Measurements from ENCODE around the gene C1orf167.

C1orf167 gene, protein sequence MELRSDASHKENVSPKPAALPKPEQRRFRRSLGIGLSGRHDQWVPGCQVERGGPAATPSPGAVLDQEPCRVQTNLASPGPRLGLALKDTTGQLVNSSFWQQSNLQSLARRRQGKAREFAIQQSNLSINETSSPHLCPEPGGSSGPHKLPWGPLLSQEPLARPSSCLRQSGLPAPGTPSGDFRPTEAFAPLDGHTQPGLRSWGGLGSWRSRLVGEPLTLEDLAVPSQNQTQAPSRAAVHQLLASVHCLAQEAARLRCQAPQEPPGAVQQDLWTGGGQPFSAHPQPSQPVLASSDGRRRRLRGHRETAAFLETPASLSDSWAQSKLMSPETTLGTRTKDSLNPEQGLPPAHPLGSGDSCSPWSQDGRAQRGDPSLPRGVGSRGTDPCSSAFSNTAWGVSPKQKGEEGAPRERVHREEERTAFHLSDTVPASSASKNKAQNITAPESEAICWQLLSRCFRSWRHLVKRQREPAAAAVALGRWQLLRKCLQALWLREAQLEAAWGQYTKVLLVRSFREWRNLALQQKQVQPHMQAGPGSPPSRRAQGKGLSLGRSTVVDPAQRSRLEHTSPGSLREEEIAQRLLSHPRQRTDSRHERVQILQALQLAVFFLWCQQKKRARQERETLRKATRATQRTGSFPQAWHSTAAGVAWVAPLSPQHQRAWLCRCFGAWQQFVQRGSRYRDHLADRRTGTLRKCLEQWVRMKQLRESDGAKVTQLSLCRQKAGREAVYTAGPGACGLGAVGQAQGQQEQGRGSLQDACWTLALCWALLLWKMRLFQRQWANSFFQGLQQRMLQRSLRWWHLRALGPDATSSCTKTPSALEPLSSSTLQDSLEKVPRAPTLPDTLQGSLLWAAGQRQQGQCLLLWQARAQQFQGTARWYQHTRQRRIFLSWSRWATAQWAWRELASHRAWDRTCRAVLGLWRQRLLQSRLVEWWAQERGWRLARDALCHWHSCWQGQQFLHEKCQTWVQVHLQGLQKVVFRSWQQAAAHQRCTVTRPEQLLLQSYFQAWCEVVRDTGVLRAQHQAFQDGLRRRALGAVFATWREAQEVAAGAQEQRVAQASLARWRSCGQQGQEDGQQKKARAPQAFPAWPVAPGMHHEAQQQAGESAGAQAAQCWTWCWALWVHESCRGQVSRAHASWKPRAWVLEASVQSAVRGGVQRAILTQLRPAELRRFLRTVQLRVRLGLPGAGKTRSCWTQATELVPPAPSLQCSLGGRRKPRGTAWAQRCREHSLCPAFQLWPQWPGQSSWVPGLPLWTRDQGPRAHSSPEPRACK (N-terminal part only)

DNA sequence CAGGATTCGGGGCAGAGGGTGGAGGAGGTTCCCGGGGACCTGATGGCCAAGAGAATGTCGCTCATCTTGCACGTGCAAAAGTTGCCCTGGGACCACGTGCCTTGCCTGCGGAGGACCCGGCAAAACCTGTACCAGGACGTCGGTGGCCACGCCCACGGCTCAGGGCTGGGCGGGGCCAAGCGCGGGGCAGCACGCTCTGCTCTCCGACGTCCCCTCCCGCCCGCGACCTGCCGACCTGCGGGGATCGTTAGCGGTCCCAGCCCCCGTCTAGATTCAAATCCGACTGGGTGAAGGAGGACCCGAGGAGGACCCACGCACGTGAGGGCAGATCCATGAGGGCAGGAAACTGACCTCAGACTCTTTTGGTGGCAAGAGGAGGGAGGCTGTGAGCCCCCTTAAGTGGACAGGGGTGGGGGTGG, at the start of gene C1orf167:
Gene C1orf167 (plus strand): TSS at position 206 of the 419 bp plus-strand sequence. CDS start 2,208 bp downstream, outside the sequence.
- TF ChIP-seq, protein P1, sequence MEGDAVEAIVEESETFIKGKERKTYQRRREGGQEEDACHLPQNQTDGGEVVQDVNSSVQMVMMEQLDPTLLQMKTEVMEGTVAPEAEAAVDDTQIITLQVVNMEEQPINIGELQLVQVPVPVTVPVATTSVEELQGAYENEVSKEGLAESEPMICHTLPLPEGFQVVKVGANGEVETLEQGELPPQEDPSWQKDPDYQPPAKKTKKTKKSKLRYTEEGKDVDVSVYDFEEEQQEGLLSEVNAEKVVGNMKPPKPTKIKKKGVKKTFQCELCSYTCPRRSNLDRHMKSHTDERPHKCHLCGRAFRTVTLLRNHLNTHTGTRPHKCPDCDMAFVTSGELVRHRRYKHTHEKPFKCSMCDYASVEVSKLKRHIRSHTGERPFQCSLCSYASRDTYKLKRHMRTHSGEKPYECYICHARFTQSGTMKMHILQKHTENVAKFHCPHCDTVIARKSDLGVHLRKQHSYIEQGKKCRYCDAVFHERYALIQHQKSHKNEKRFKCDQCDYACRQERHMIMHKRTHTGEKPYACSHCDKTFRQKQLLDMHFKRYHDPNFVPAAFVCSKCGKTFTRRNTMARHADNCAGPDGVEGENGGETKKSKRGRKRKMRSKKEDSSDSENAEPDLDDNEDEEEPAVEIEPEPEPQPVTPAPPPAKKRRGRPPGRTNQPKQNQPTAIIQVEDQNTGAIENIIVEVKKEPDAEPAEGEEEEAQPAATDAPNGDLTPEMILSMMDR (conservative IDR thresholded peaks at IDR 0.05), result no peak
- TF ChIP-seq ZFX (IDR thresholded peaks at IDR 0.05), result no peak

DNA sequence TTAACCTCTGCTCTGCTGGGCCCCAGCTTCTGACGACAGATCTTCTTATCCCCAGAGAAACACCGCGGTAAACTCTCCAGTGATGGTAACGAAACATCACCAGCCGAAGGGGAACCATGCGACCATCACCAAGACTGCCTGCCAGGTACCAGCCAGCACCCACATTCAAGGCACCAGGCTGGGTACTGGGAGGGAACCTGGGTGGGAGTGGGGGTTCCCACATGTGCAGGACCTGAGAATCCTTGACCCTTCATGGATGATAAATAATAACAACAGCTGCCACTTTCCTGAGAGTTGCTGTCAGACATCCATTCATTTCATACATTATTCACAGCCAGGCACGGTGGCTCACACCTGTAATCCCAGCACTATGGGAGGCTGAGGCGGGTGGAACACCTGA, 49.7 kb upstream of the C1orf167 start:
- no peak overlapping the region for H3K27ac ChIP-seq
- TF ChIP-seq, protein P1 (conservative IDR thresholded peaks at IDR 0.05), result no peak
- no peak for TF ChIP-seq ZFX (IDR thresholded peaks at IDR 0.05)

More for the DNA sequence above, at the start of gene C1orf167:
- peak within 1 kb of the TSS; percentile 9; the same call in 1 of the 2 replicates for H3K27ac ChIP-seq

DNA sequence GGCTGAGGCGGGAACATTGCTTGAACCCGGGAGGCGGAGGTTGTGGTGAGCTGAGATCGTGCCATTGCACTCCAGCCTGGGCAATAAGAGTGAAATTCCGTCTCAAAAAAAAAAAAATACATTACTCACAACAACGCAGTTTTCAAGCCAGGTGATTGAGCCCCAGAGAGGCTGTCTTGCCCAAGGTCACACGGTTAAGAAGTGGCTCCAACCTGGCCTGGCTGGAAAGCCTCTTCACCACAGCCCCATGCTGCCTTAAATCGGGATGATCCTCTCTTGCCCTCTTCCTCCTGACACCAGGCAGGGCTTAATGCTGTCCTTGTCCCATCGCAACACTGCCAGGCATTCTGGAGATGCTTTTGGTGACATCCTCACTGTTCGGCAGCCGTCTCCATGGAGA, 48.9 kb upstream of the C1orf167 start:
- no peak overlapping the region for H3K27ac ChIP-seq
- TF ChIP-seq, protein P1 (conservative IDR thresholded peaks at IDR 0.05), result no peak
- TF ChIP-seq ZFX (IDR thresholded peaks at IDR 0.05), result no peak

DNA sequence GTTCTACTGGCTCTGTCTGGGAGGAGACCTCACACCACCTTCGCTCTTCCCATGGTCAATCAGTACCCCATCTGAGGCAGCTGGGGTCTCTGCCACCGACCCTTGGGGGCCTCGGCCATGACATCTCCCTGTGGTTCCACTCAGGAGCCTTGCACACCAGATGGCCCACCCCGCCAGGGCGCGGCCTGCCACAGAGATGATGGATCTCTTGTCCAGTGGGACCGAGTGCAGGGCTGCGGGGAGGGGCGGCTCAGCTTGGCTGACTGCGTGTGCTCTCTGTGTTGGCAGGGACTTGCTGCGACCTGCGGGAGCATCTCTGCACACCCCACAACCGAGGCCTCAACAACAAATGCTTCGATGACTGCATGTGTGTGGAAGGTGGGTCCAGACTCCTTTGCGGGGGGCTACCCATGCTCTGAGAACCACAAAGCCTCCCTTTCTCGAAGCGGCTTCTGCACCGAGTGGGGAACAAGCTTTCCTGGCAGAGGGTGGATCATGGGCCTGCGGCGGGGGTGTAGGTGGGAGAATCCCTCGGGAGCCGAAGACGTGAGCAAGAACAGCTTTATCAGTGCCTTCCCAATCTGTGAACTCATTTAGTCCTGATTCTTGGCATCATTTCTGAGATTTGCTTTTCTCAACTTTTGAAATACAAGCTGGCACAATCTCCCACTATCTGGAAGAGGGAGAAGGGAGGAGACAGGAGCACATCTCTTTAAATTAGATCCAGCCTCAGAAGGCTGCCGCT, 47.0 kb upstream of the C1orf167 start:
- TF ChIP-seq, protein P1 (conservative IDR thresholded peaks at IDR 0.05), result no peak
- TF ChIP-seq ZFX (IDR thresholded peaks at IDR 0.05), result no peak
- no peak overlapping the region for H3K27ac ChIP-seq

DNA sequence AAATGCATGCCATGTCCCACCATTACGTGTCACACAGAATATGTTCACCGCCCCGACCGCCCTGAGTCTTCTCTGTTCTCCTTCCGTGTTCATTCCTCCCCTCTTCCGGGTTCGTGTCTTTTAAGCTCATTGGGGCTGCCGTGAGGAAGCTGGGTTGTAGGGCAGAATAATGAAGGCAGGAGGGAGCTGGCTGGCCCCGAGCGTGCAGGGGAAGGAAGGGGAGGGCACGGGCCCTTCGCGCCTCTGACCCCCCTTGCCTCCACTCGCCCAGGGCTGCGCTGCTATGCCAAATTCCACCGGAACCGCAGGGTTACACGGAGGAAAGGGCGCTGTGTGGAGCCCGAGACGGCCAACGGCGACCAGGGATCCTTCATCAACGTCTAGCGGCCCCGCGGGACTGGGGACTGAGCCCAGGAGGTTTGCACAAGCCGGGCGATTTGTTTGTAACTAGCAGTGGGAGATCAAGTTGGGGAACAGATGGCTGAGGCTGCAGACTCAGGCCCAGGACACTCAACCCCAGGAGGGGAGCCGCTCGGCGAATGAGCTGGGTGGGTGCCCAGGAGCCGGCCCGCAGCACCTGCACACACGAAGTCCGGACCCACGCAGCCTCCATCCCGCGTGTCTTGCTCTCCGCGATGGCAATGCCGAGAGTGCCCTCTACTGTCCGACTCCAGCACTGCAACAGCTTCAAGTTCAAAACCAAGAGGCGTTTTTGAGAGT, 42.5 kb upstream of the C1orf167 start:
- TF ChIP-seq ZFX (IDR thresholded peaks at IDR 0.05), result no peak
- TF ChIP-seq, protein P1 (conservative IDR thresholded peaks at IDR 0.05), result peak; percentile 98
- no peak overlapping the region for H3K27ac ChIP-seq

DNA sequence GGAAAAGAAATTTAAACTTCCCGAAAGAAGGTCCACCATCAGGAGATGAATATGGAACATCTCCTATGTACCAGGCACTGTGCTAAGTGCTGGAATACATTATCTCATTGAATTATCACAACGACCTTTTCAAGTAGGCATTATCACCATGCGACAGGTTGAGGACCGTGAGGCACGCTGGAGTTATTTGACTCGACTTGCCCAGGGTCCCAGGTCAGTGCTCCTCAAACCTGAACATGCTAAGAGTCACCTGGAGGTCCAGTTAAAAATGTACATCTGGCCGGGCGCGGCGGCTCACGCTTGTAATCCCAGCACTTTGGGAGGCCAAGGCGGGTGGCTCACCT, 42.0 kb upstream of the C1orf167 start:
- TF ChIP-seq ZFX (IDR thresholded peaks at IDR 0.05), result no peak
- TF ChIP-seq, protein P1 (conservative IDR thresholded peaks at IDR 0.05), result peak; percentile 70
- no peak overlapping the region for H3K27ac ChIP-seq
